Measurements from ENCODE around the gene CCL1.

The CCL1 gene

DNA sequence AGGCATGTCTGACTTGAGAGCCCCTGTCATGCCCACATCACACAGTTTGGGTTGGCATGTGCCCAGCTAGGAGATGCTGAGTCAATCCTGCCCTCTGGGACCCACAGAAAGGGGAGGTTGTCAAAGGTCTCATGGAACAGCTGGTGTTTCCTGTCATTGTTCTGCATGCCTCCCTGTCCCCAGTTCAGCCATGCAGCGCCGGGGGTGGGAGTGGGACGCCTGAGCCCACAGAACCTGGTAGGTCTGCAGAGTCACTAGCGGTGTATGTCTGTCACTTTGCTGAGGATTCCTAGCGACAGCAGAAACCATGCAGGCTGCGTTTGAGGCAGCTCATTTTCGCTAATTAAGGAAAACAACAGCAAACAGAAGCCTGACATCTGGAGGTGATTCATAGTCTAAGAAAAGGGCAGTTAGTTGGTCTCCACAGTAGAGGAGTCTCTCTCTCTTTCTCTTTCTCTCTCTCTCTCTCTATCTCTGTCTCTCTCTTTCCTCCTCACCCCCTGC is 19.6 kb upstream of the CCL1 start:
- no peaks in the 10 kb centered on the region for H3K9me3 ChIP-seq (ENCODE audit: severe bottlenecking)
- no peak overlapping the region for H3K4me3 ChIP-seq (ENCODE audit: low read depth, low read length)
- H3K27ac ChIP-seq, result no peak overlapping the region
- TF ChIP-seq CTCF (IDR thresholded peaks at IDR 0.05; ENCODE audit: low read depth, low read length), result no peak
- no peak for DNase-seq
- peaks cover 16% of the 10 kb centered on the region for H3K27me3 ChIP-seq (ENCODE audit: insufficient read depth, low read depth, severe bottlenecking)
- H3K36me3 ChIP-seq, result no peaks in the 10 kb centered on the region

DNA sequence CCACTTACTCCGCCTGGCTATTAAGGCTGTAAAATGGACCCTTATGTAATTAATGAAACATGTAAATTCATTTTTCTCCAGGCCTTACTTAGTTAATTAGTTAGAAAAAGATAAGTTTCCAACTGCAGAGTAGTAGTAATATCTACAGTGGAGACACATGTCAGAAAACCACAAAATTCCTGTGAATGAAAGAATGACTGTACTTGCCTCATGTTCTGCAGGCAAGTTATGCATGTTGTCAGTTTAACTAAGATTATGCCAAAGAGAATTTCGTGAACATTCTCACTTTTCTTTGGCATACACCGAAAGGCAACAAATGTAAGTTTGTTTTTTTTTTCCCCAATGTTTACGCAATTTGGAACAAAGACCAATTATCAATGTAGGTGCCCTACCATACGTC is 16.8 kb upstream of the CCL1 start:
- Histone ChIP-seq H3K27ac (no peak overlapping the region), H3K4me3 (ENCODE audit: low read depth, low read length) (no peak overlapping the region), H3K36me3 (no peaks in the 10 kb centered on the region), H3K9me3 (ENCODE audit: severe bottlenecking) (no peaks in the 10 kb centered on the region), H3K27me3 (ENCODE audit: insufficient read depth, low read depth, severe bottlenecking) (peaks cover 19% of the 10 kb centered on the region)
- no peak for TF ChIP-seq CTCF (IDR thresholded peaks at IDR 0.05; ENCODE audit: low read depth, low read length)
- DNase-seq, result no peak

DNA sequence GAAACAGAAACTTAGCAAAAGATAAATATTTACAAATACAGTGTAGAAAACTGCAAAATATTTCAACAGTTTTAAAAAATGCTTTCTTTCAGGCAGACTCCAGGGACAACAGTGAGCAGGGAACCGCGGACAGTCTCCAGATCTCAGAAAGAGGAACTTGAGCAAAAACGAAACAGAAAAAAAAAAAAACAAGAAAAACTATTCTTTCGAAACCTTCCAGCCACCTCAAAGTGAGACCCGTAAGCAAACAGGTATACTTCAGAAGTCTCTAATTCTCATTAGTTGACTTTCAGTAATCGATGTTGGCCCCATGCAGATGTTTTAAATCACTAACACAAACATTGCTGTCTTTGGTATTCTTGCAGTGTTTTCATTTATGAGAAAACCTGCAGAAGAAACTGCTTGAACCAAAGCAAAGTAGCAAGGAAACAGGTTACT is 15.7 kb upstream of the CCL1 start:
- no peak for DNase-seq
- H3K27ac ChIP-seq, result no peak overlapping the region
- no peak for TF ChIP-seq CTCF (IDR thresholded peaks at IDR 0.05; ENCODE audit: low read depth, low read length)

DNA sequence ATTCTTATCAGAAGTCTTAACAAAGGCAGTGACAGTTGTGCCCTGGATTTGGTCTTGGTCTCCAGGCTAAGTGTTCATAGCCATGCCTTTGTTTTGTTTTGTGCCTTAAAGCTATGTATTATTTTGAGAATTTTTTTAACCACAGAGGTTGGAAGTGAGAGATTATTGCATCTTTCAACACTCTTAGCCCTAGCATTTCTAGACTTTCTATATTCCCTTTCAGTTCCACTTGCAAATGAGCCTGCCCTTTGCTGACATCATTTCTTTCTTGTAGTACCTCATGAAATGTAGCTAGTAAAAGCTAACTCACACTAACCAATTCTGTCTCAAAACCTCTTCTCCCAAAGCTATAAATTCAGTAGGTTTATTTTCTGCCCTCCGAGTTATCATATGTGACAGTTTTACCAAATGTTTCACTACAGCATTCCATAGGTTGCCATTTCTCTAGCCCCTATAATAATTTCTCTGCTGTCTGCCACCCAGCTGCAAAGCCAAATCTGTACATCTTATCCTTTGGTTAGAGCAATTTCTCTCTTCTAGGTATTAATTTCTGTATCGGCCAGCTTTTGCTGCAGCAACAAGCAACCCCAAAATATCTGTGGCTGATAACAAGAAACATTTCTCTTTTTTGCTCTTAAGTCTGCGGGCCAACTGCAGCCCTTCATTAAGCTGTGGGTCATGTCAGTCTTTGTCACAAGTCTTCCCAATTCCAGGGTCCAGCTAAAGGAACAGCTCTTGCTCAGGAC is 14.2 kb upstream of the CCL1 start:
- no peaks in the 10 kb centered on the region for H3K36me3 ChIP-seq
- H3K9me3 ChIP-seq (ENCODE audit: severe bottlenecking), result no peaks in the 10 kb centered on the region
- DNase-seq, result no peak
- no peak overlapping the region for H3K27ac ChIP-seq
- peaks cover 29% of the 10 kb centered on the region for H3K27me3 ChIP-seq (ENCODE audit: insufficient read depth, low read depth, severe bottlenecking)
- TF ChIP-seq CTCF (IDR thresholded peaks at IDR 0.05; ENCODE audit: low read depth, low read length), result no peak
- no peak overlapping the region for H3K4me3 ChIP-seq (ENCODE audit: low read depth, low read length)

More for the DNA sequence above, 15.7 kb upstream of the CCL1 start:
- Histone ChIP-seq H3K36me3 (no peaks in the 10 kb centered on the region), H3K9me3 (ENCODE audit: severe bottlenecking) (no peaks in the 10 kb centered on the region), H3K4me3 (ENCODE audit: low read depth, low read length) (no peak overlapping the region), H3K27me3 (ENCODE audit: insufficient read depth, low read depth, severe bottlenecking) (peaks cover 28% of the 10 kb centered on the region)

GRCh38 chr17:34375426-34375997 is 12.5 kb upstream of the CCL1 start:
- no peak overlapping the region for H3K27ac ChIP-seq
- no peaks in the 10 kb centered on the region for H3K9me3 ChIP-seq (ENCODE audit: severe bottlenecking)
- TF ChIP-seq CTCF (IDR thresholded peaks at IDR 0.05; ENCODE audit: low read depth, low read length), result no peak
- peaks cover 39% of the 10 kb centered on the region for H3K27me3 ChIP-seq (ENCODE audit: insufficient read depth, low read depth, severe bottlenecking)
- no peaks in the 10 kb centered on the region for H3K36me3 ChIP-seq
- H3K4me3 ChIP-seq (ENCODE audit: low read depth, low read length), result no peak overlapping the region
- no peak for DNase-seq
